ENCODE data around the gene ATP13A5. TPM values are rescaled to one million over a fixed set of nuclear protein-coding genes. Genes with fewer than 3 reads are reported as not detected.

Gene ATP13A5
- total RNA-seq, 2 donors from 2014 or later: 0.59 TPM; not detected in 1

GRCh38 chr3:193240850-193241706 lies 137.5 kb downstream of the ATP13A5 start, which contains the start of gene PLAAT1:
Gene PLAAT1, plus strand, starts transcription at chr3:193241222. Its CDS starts 14,429 bp downstream, at chr3:193255651.
- Histone ChIP-seq H3K36me3 (ENCODE audit: control insufficient read depth, insufficient read depth, low read length) (no peaks in the 10 kb centered on the region), H3K27ac (ENCODE audit: low read depth, low read length) (no peak within 1 kb of the TSS), H3K27me3 (ENCODE audit: control insufficient read depth, insufficient read depth, low read length, poor library complexity, severe bottlenecking) (peaks cover 33% of the 10 kb centered on the region), H3K9me3 (ENCODE audit: control insufficient read depth, low read length) (no peaks in the 10 kb centered on the region), H3K9ac (ENCODE audit: extremely low read depth, low read length, poor library complexity, severe bottlenecking) (no peak within 1 kb of the TSS), H3K4me3 (ENCODE audit: low read length) (peak within 1 kb of the TSS; percentile 79), H3K4me1 (ENCODE audit: control insufficient read depth, insufficient read depth, low read length) (no peaks in the 10 kb centered on the region)
- peak; percentile 90 for DNase-seq
- peak within 1 kb of the TSS; percentile 79 for H3K27ac Mint-ChIP-seq
- WGBS, 2 experiments (ENCODE audit: insufficient coverage in 1 of 2, insufficient read length in 1 of 2): 1 to 3% methylated on average over 20 to 93 of the region's 93 CpGs
- H3K4me3 Mint-ChIP-seq: peak within 1 kb of the TSS; percentile 70
- peaks cover 3% of the 10 kb centered on the region for H3K9me3 Mint-ChIP-seq
- H3K36me3 Mint-ChIP-seq (ENCODE audit: low read depth): no peaks in the 10 kb centered on the region
- no peaks in the 10 kb centered on the region for H3K4me1 Mint-ChIP-seq
- no peak for TF ChIP-seq CTCF (conservative IDR thresholded peaks at IDR 0.05)
- peaks cover 29% of the 10 kb centered on the region for H3K27me3 Mint-ChIP-seq (ENCODE audit: insufficient read depth)

DNA sequence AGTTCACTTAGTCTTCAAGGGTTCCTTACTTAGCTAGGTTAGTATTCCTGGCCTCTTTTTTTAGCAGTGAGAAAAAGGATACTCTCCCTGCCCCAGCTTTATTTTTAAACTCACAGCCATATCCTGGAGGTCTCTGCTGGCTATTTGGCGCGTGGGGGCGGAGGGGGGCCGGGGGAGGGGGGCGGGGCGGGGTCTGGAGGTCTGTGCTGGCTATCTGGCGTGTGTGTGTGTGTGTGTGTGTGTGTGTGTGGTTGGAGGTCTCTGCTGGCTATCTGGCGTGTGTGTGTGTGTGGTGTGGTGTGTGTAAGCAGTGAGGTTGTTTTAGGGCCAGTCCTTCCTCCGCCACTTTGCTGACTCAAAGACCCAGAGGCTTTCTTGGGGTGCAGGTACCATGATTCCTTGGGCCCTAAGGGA lies 138.1 kb downstream of the ATP13A5 start:
- Histone ChIP-seq H3K36me3 (ENCODE audit: control insufficient read depth, insufficient read depth, low read length) (no peaks in the 10 kb centered on the region), H3K4me3 (ENCODE audit: low read length) (peak overlapping the region; percentile 79), H3K4me1 (ENCODE audit: control insufficient read depth, insufficient read depth, low read length) (no peaks in the 10 kb centered on the region), H3K27ac (ENCODE audit: low read depth, low read length) (no peak overlapping the region), H3K9ac (ENCODE audit: extremely low read depth, low read length, poor library complexity, severe bottlenecking) (no peak overlapping the region), H3K9me3 (ENCODE audit: control insufficient read depth, low read length) (no peaks in the 10 kb centered on the region), H3K27me3 (ENCODE audit: control insufficient read depth, insufficient read depth, low read length, poor library complexity, severe bottlenecking) (peaks cover 28% of the 10 kb centered on the region)
- Mint-ChIP-seq H3K4me1 (peaks cover 2% of the 10 kb centered on the region), H3K9me3 (no peaks in the 10 kb centered on the region), H3K27me3 (ENCODE audit: insufficient read depth) (peaks cover 29% of the 10 kb centered on the region), H3K27ac (peak overlapping the region; percentile 79), H3K36me3 (ENCODE audit: low read depth) (no peaks in the 10 kb centered on the region), H3K4me3 (peak overlapping the region; percentile 70)
- TF ChIP-seq CTCF (conservative IDR thresholded peaks at IDR 0.05): no peak
- peak; percentile 78 for DNase-seq
- 54% methylated on average over 2 of the region's 9 CpGs; no CpG with 5 or more reads in 1 of the 2 experiments for WGBS, 2 experiments (ENCODE audit: insufficient coverage in 1 of 2, insufficient read length in 1 of 2)

GRCh38 chr3:193237030-193237429 lies 141.5 kb downstream of the ATP13A5 start:
- WGBS, 2 experiments (ENCODE audit: insufficient coverage in 1 of 2, insufficient read length in 1 of 2): 91 to 97% methylated on average over 4 to 5 of the region's 5 CpGs
- no peaks in the 10 kb centered on the region for H3K9me3 Mint-ChIP-seq
- no peaks in the 10 kb centered on the region for H3K36me3 Mint-ChIP-seq (ENCODE audit: low read depth)
- no peak overlapping the region for H3K27ac Mint-ChIP-seq
- H3K27me3 ChIP-seq (ENCODE audit: control insufficient read depth, insufficient read depth, low read length, poor library complexity, severe bottlenecking): peaks cover 8% of the 10 kb centered on the region
- TF ChIP-seq CTCF (conservative IDR thresholded peaks at IDR 0.05): no peak
- no peaks in the 10 kb centered on the region for H3K4me1 ChIP-seq (ENCODE audit: control insufficient read depth, insufficient read depth, low read length)
- H3K9me3 ChIP-seq (ENCODE audit: control insufficient read depth, low read length): no peaks in the 10 kb centered on the region
- no peak overlapping the region for H3K9ac ChIP-seq (ENCODE audit: extremely low read depth, low read length, poor library complexity, severe bottlenecking)
- no peak overlapping the region for H3K4me3 Mint-ChIP-seq
- peaks cover 2% of the 10 kb centered on the region for H3K4me1 Mint-ChIP-seq
- DNase-seq: no peak
- H3K27ac ChIP-seq (ENCODE audit: low read depth, low read length): no peak overlapping the region
- H3K4me3 ChIP-seq (ENCODE audit: low read length): no peak overlapping the region
- H3K27me3 Mint-ChIP-seq (ENCODE audit: insufficient read depth): peaks cover 11% of the 10 kb centered on the region
- no peaks in the 10 kb centered on the region for H3K36me3 ChIP-seq (ENCODE audit: control insufficient read depth, insufficient read depth, low read length)

All from endodermal cell (in vitro differentiated cells).